ENCODE results near the gene ARFGEF2. TPM values are rescaled to one million over a fixed set of nuclear protein-coding genes. Genes with fewer than 3 reads are reported as not detected.

Gene ARFGEF2
- total and polyA plus RNA-seq, 3 donors from 2014 or later = 47.8 to 57.0 (median 52.6) TPM

- H3K27ac ChIP-seq = no peak overlapping the region
- TF ChIP-seq CTCF (IDR thresholded peaks at IDR 0.05) (no peak), POLR2A (IDR thresholded peaks at IDR 0.05) (no peak)
- 77 to 80% methylated on average over 4 of the region's 4 CpGs for WGBS, 2 donors
- H3K36me3 ChIP-seq (ENCODE audit: low read depth, missing control alignments) = no peaks in the 10 kb centered on the region
- no peaks in the 10 kb centered on the region for H3K27me3 ChIP-seq
- no peak overlapping the region for H3K4me3 ChIP-seq
- intact Hi-C loops (cut with DNase I; ENCODE audit: low total_unique reads) = no loop called here
- no peaks in the 10 kb centered on the region for H3K4me1 ChIP-seq
- no peaks in the 10 kb centered on the region for H3K9me3 ChIP-seq
- no peak for DNase-seq
Observed at GRCh38 chr20:48897305-48898010, 24.1 kb upstream of the ARFGEF2 start.

- Histone ChIP-seq H3K27ac (no peak overlapping the region), H3K27me3 (no peaks in the 10 kb centered on the region), H3K4me3 (no peak overlapping the region), H3K4me1 (no peaks in the 10 kb centered on the region), H3K9me3 (no peaks in the 10 kb centered on the region), H3K36me3 (ENCODE audit: low read depth, missing control alignments) (no peaks in the 10 kb centered on the region)
- no peak for TF ChIP-seq CTCF (IDR thresholded peaks at IDR 0.05)
- TF ChIP-seq POLR2A (IDR thresholded peaks at IDR 0.05) = no peak
- DNase-seq = no peak
- WGBS, 2 donors = 93 to 96% methylated on average over 10 of the region's 10 CpGs
- intact Hi-C loops (cut with DNase I; ENCODE audit: low total_unique reads) = no loop called here
Observed at GRCh38 chr20:48898210-48898609, 23.3 kb upstream of the ARFGEF2 start.

GRCh38 chr20:48898896-48899530, 22.5 kb upstream of the ARFGEF2 start:
- Histone ChIP-seq H3K9me3 (no peaks in the 10 kb centered on the region), H3K27ac (no peak overlapping the region), H3K36me3 (ENCODE audit: low read depth, missing control alignments) (no peaks in the 10 kb centered on the region), H3K4me3 (no peak overlapping the region), H3K27me3 (no peaks in the 10 kb centered on the region), H3K4me1 (no peaks in the 10 kb centered on the region)
- TF ChIP-seq CTCF (IDR thresholded peaks at IDR 0.05) (no peak), POLR2A (IDR thresholded peaks at IDR 0.05) (no peak)
- no peak for DNase-seq
- intact Hi-C loops (cut with DNase I; ENCODE audit: low total_unique reads) = no loop called here
- WGBS, 2 donors = 87 to 88% methylated on average over 5 of the region's 5 CpGs

- TF ChIP-seq POLR2A (IDR thresholded peaks at IDR 0.05) (no peak), CTCF (IDR thresholded peaks at IDR 0.05) (no peak)
- DNase-seq = no peak
- no peak overlapping the region for H3K4me3 ChIP-seq
- H3K4me1 ChIP-seq = no peaks in the 10 kb centered on the region
- no peaks in the 10 kb centered on the region for H3K27me3 ChIP-seq
- no peak overlapping the region for H3K27ac ChIP-seq
- intact Hi-C loops (cut with DNase I; ENCODE audit: low total_unique reads) = no loop called here
- no peaks in the 10 kb centered on the region for H3K9me3 ChIP-seq
- no peaks in the 10 kb centered on the region for H3K36me3 ChIP-seq (ENCODE audit: low read depth, missing control alignments)
Observed at GRCh38 chr20:48899881-48900280, 21.6 kb upstream of the ARFGEF2 start.

- intact Hi-C loops (cut with DNase I; ENCODE audit: low total_unique reads) = no loop called here
- Histone ChIP-seq H3K36me3 (ENCODE audit: low read depth, missing control alignments) (no peaks in the 10 kb centered on the region), H3K9me3 (no peaks in the 10 kb centered on the region), H3K4me1 (no peaks in the 10 kb centered on the region), H3K27me3 (no peaks in the 10 kb centered on the region), H3K4me3 (no peak overlapping the region), H3K27ac (no peak overlapping the region)
- no peak for DNase-seq
- TF ChIP-seq POLR2A (IDR thresholded peaks at IDR 0.05) (no peak), CTCF (IDR thresholded peaks at IDR 0.05) (no peak)
- 96 to 98% methylated on average over 4 of the region's 4 CpGs for WGBS, 2 donors
Observed at GRCh38 chr20:48901326-48901725, 20.2 kb upstream of the ARFGEF2 start.
